Measurements from ENCODE around the gene CYBC1. TPM values are rescaled to one million over a fixed set of nuclear protein-coding genes. Genes with fewer than 3 reads are reported as not detected.
A peak's percentile ranks its signal among the peaks of the same experiment; 100 is the strongest.

The CYBC1 gene
- total RNA-seq, 1 experiment from 2014 or later, result 71.7 TPM

DNA sequence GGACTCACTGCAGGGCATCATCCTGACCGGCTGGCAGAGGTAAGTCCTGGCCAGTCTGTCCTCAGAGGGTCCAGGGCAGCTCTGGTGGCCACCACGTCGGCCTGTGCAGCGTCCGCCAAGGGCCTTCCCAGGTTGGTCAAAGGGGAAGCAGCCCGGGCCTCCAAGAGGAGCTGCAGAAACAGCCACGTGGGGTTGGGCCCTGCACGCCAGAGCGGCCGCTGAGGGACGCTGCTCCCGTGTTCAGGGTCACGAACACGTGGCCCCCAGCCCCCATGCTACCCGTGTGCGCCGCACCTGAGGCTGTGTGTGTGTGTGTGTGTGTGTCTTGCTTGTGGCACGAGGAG is 13.3 kb downstream of the CYBC1 start:
- Mint-ChIP-seq H3K4me3 (no peak overlapping the region), H3K4me1 (peaks cover 13% of the 10 kb centered on the region), H3K9me3 (no peaks in the 10 kb centered on the region), H3K36me3 (no peaks in the 10 kb centered on the region), H3K27ac (peak overlapping the region; percentile 45; the same call in 1 of the 2 replicates), H3K27me3 (ENCODE audit: low read depth) (no peaks in the 10 kb centered on the region)
- no peak for DNase-seq (ENCODE audit: low spot score)
- ATAC-seq, result no peak
- POLR2A ChIA-PET, result no interaction called here
- CTCF ChIA-PET, result no interaction called here
- TF ChIP-seq KAT7 (CRISPR knock-in tag; IDR thresholded peaks at IDR 0.05; ENCODE audit: borderline replicate concordance) (no peak), RORB (CRISPR knock-in tag; IDR thresholded peaks at IDR 0.05) (no peak), NFE2L1 (CRISPR knock-in tag; IDR thresholded peaks at IDR 0.05) (no peak), ZNF317 (CRISPR knock-in tag; IDR thresholded peaks at IDR 0.05; ENCODE audit: borderline replicate concordance, low read depth) (no peak), EMX1 (CRISPR knock-in tag; IDR thresholded peaks at IDR 0.05) (no peak), NR1H2 (CRISPR knock-in tag; IDR thresholded peaks at IDR 0.05) (no peak), JUN (CRISPR knock-in tag; IDR thresholded peaks at IDR 0.05) (no peak), CREB1 (CRISPR knock-in tag; IDR thresholded peaks at IDR 0.05) (no peak), JAZF1 (CRISPR knock-in tag; IDR thresholded peaks at IDR 0.05) (no peak), SP1 (CRISPR knock-in tag; conservative IDR thresholded peaks at IDR 0.05) (no peak)
- TF ChIP-seq, protein P1, sequence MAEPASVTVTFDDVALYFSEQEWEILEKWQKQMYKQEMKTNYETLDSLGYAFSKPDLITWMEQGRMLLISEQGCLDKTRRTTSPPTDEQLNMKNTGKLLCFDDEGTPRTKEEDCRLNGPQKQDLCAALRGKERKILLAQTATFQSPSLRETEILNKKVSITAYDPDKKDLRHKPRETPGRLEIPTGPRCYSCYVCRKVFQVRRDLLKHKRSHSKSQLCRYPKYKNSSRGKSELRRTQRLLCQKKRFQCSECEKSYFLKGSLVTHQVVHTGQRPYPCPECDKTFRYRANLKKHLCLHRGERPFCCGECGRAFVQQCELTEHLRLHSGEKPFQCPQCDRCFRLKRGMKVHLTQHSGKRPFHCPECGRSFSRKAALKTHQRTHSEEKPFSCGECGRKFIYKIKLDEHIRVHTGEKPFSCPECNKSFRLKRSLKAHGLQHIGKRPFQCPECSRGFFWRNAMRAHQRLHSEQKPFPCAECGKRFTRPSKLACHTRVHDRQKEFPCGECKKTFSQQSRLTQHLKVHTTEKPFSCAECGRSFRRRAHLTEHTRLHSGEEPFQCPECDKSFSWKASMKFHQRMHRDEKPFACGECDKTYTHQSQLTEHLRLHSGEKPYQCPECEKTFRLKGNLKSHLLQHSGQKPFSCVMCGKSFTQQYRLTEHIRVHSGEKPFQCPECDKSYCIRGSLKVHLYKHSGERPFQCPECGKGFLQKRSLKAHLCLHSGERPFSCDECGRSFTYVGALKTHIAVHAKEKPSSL (CRISPR knock-in tag; conservative IDR thresholded peaks at IDR 0.05), result no peak
- TF ChIP-seq, protein P2, sequence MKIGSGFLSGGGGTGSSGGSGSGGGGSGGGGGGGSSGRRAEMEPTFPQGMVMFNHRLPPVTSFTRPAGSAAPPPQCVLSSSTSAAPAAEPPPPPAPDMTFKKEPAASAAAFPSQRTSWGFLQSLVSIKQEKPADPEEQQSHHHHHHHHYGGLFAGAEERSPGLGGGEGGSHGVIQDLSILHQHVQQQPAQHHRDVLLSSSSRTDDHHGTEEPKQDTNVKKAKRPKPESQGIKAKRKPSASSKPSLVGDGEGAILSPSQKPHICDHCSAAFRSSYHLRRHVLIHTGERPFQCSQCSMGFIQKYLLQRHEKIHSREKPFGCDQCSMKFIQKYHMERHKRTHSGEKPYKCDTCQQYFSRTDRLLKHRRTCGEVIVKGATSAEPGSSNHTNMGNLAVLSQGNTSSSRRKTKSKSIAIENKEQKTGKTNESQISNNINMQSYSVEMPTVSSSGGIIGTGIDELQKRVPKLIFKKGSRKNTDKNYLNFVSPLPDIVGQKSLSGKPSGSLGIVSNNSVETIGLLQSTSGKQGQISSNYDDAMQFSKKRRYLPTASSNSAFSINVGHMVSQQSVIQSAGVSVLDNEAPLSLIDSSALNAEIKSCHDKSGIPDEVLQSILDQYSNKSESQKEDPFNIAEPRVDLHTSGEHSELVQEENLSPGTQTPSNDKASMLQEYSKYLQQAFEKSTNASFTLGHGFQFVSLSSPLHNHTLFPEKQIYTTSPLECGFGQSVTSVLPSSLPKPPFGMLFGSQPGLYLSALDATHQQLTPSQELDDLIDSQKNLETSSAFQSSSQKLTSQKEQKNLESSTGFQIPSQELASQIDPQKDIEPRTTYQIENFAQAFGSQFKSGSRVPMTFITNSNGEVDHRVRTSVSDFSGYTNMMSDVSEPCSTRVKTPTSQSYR (CRISPR knock-in tag; IDR thresholded peaks at IDR 0.05), result no peak
- TF ChIP-seq, protein P3, sequence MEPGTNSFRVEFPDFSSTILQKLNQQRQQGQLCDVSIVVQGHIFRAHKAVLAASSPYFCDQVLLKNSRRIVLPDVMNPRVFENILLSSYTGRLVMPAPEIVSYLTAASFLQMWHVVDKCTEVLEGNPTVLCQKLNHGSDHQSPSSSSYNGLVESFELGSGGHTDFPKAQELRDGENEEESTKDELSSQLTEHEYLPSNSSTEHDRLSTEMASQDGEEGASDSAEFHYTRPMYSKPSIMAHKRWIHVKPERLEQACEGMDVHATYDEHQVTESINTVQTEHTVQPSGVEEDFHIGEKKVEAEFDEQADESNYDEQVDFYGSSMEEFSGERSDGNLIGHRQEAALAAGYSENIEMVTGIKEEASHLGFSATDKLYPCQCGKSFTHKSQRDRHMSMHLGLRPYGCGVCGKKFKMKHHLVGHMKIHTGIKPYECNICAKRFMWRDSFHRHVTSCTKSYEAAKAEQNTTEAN (CRISPR knock-in tag; IDR thresholded peaks at IDR 0.05), result no peak
- TF ChIP-seq, protein P4, sequence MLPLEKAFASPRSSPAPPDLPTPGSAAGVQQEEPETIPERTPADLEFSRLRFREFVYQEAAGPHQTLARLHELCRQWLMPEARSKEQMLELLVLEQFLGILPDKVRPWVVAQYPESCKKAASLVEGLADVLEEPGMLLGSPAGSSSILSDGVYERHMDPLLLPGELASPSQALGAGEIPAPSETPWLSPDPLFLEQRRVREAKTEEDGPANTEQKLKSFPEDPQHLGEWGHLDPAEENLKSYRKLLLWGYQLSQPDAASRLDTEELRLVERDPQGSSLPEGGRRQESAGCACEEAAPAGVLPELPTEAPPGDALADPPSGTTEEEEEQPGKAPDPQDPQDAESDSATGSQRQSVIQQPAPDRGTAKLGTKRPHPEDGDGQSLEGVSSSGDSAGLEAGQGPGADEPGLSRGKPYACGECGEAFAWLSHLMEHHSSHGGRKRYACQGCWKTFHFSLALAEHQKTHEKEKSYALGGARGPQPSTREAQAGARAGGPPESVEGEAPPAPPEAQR (CRISPR knock-in tag; IDR thresholded peaks at IDR 0.05), result no peak
- TF ChIP-seq, protein P5, sequence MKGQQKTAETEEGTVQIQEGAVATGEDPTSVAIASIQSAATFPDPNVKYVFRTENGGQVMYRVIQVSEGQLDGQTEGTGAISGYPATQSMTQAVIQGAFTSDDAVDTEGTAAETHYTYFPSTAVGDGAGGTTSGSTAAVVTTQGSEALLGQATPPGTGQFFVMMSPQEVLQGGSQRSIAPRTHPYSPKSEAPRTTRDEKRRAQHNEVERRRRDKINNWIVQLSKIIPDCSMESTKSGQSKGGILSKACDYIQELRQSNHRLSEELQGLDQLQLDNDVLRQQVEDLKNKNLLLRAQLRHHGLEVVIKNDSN (CRISPR knock-in tag; IDR thresholded peaks at IDR 0.05), result no peak
- TF ChIP-seq, protein P6, sequence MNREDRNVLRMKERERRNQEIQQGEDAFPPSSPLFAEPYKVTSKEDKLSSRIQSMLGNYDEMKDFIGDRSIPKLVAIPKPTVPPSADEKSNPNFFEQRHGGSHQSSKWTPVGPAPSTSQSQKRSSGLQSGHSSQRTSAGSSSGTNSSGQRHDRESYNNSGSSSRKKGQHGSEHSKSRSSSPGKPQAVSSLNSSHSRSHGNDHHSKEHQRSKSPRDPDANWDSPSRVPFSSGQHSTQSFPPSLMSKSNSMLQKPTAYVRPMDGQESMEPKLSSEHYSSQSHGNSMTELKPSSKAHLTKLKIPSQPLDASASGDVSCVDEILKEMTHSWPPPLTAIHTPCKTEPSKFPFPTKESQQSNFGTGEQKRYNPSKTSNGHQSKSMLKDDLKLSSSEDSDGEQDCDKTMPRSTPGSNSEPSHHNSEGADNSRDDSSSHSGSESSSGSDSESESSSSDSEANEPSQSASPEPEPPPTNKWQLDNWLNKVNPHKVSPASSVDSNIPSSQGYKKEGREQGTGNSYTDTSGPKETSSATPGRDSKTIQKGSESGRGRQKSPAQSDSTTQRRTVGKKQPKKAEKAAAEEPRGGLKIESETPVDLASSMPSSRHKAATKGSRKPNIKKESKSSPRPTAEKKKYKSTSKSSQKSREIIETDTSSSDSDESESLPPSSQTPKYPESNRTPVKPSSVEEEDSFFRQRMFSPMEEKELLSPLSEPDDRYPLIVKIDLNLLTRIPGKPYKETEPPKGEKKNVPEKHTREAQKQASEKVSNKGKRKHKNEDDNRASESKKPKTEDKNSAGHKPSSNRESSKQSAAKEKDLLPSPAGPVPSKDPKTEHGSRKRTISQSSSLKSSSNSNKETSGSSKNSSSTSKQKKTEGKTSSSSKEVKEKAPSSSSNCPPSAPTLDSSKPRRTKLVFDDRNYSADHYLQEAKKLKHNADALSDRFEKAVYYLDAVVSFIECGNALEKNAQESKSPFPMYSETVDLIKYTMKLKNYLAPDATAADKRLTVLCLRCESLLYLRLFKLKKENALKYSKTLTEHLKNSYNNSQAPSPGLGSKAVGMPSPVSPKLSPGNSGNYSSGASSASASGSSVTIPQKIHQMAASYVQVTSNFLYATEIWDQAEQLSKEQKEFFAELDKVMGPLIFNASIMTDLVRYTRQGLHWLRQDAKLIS (CRISPR knock-in tag; IDR thresholded peaks at IDR 0.05; ENCODE audit: borderline replicate concordance), result no peak
- TF ChIP-seq, protein P7, sequence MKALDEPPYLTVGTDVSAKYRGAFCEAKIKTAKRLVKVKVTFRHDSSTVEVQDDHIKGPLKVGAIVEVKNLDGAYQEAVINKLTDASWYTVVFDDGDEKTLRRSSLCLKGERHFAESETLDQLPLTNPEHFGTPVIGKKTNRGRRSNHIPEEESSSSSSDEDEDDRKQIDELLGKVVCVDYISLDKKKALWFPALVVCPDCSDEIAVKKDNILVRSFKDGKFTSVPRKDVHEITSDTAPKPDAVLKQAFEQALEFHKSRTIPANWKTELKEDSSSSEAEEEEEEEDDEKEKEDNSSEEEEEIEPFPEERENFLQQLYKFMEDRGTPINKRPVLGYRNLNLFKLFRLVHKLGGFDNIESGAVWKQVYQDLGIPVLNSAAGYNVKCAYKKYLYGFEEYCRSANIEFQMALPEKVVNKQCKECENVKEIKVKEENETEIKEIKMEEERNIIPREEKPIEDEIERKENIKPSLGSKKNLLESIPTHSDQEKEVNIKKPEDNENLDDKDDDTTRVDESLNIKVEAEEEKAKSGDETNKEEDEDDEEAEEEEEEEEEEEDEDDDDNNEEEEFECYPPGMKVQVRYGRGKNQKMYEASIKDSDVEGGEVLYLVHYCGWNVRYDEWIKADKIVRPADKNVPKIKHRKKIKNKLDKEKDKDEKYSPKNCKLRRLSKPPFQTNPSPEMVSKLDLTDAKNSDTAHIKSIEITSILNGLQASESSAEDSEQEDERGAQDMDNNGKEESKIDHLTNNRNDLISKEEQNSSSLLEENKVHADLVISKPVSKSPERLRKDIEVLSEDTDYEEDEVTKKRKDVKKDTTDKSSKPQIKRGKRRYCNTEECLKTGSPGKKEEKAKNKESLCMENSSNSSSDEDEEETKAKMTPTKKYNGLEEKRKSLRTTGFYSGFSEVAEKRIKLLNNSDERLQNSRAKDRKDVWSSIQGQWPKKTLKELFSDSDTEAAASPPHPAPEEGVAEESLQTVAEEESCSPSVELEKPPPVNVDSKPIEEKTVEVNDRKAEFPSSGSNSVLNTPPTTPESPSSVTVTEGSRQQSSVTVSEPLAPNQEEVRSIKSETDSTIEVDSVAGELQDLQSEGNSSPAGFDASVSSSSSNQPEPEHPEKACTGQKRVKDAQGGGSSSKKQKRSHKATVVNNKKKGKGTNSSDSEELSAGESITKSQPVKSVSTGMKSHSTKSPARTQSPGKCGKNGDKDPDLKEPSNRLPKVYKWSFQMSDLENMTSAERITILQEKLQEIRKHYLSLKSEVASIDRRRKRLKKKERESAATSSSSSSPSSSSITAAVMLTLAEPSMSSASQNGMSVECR (CRISPR knock-in tag; IDR thresholded peaks at IDR 0.05; ENCODE audit: borderline replicate concordance), result no peak

Measured in WTC11 (cell line).